ENCODE measurements around the gene AIG1.

The AIG1 gene

DNA sequence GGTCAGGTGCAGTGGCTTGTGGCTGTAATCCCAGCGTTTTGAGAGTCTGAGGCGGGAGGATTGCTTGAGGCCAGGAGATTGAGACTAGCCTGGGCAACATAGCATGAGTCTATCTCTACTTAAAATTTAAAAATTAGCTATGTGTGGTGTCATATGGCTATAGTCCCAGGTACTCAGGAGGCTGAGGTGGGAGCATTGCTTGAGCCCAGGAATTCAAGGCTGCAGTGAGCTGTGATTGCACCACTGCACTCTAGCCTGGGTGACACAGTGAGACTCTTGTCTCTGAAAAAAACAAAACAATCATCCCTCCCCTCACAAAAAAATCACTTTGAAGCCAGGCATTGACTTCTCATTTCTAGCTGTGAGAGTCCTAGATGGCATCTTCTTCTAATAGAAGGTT lies 32.1 kb downstream of the AIG1 start:
- no peak overlapping the region for H3K27ac ChIP-seq (ENCODE audit: low read length)
- no peaks in the 10 kb centered on the region for H3K9me3 ChIP-seq (ENCODE audit: control insufficient read depth, insufficient read depth, low read length)
- peaks cover 1% of the 10 kb centered on the region; the same call in 1 of the 2 replicates for H3K4me1 ChIP-seq (ENCODE audit: control insufficient read depth, insufficient read depth, low read length)
- no peak overlapping the region for H3K4me3 ChIP-seq (ENCODE audit: low read length)
- no peaks in the 10 kb centered on the region for H3K36me3 ChIP-seq (ENCODE audit: control insufficient read depth, insufficient read depth, low read length)
- H3K27me3 ChIP-seq (ENCODE audit: control insufficient read depth, insufficient read depth, low read length): no peaks in the 10 kb centered on the region
- no peak for DNase-seq (ENCODE audit: low read depth, low spot score)
- no CpG with 5 or more reads among the region's 2 CpGs for WGBS (ENCODE audit: insufficient coverage, insufficient read length)

DNA sequence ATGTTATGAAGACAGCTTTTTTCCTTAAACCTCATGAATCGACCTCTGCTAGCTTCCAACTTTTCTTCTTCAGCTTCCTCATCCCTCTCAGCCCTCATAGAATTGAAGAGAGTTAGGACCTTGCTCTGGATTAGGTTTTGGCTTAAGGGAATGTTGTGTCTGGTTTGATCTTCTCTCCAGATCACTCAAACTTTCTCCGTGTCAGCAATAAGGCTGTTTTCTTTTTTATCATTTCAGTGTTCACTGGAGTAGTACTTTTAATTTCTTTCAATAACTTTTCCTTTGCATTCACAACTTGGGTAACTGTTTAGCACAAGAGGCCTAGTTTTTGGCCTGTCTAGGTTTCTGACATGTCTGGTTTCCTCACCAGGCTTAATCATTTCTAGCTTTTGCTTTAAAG lies 32.6 kb downstream of the AIG1 start:
- H3K4me3 ChIP-seq (ENCODE audit: low read length): no peak overlapping the region
- WGBS (ENCODE audit: insufficient coverage, insufficient read length): no CpG with 5 or more reads among the region's 2 CpGs
- no peak for DNase-seq (ENCODE audit: low read depth, low spot score)
- H3K9me3 ChIP-seq (ENCODE audit: control insufficient read depth, insufficient read depth, low read length): no peaks in the 10 kb centered on the region
- peaks cover 1% of the 10 kb centered on the region; the same call in 1 of the 2 replicates for H3K4me1 ChIP-seq (ENCODE audit: control insufficient read depth, insufficient read depth, low read length)
- H3K27ac ChIP-seq (ENCODE audit: low read length): no peak overlapping the region
- H3K36me3 ChIP-seq (ENCODE audit: control insufficient read depth, insufficient read depth, low read length): no peaks in the 10 kb centered on the region
- H3K27me3 ChIP-seq (ENCODE audit: control insufficient read depth, insufficient read depth, low read length): no peaks in the 10 kb centered on the region

DNA sequence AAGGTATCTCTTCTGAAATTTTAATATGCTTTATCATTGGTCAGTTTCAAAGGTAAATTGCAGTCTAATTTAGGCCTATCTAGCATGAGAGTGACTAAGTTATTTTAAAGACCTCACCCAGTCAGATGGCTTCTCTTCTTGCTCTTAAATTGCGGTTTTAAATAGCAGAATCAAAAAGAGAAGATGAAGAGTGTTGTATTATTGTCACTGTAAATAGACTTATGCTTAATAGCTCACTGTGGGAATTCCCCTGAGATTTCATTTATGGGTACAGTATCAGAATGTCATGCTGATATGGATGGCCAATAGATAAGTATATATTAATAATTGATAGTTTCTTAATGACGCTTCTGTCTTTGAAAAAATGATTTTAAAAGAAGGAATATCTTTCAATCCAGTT lies 35.7 kb downstream of the AIG1 start:
- Histone ChIP-seq H3K36me3 (ENCODE audit: control insufficient read depth, insufficient read depth, low read length) (no peaks in the 10 kb centered on the region), H3K9me3 (ENCODE audit: control insufficient read depth, insufficient read depth, low read length) (no peaks in the 10 kb centered on the region), H3K27me3 (ENCODE audit: control insufficient read depth, insufficient read depth, low read length) (no peaks in the 10 kb centered on the region), H3K27ac (ENCODE audit: low read length) (no peak overlapping the region), H3K4me1 (ENCODE audit: control insufficient read depth, insufficient read depth, low read length) (peaks cover 1% of the 10 kb centered on the region; the same call in 1 of the 2 replicates), H3K4me3 (ENCODE audit: low read length) (no peak overlapping the region)
- WGBS (ENCODE audit: insufficient coverage, insufficient read length): no CpG with 5 or more reads among the region's 2 CpGs
- DNase-seq (ENCODE audit: low read depth, low spot score): no peak

DNA sequence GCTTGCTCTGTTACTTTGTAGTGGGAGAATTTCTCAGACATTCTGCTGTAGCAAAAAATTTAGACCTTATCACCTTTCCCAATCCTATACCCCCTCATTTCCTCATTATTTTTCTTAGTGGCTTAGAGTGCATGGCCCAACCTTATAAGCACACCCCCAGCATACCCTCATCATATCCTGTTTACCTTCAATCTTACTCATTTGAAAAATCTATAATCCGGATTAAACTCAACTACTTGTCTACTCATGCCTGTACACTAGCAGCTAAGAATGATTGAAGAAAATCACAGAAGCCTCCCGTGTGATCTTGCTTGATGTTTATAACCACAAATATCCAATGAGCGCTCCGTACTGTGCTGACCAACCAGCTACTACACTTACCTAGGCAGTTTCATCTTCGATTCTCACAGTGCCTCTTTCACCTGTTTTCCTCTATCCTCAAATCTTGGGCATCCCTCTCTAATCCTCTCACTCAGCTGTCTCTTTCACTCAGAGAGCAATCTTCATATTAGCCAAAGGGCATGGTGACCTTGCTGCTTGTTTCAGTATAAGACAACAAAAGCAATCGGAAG lies 36.6 kb downstream of the AIG1 start:
- 100% methylated on average over 1 of the region's 6 CpGs for WGBS (ENCODE audit: insufficient coverage, insufficient read length)
- no peak overlapping the region for H3K27ac ChIP-seq (ENCODE audit: low read length)
- no peak overlapping the region for H3K4me3 ChIP-seq (ENCODE audit: low read length)
- peaks cover 1% of the 10 kb centered on the region; the same call in 1 of the 2 replicates for H3K4me1 ChIP-seq (ENCODE audit: control insufficient read depth, insufficient read depth, low read length)
- DNase-seq (ENCODE audit: low read depth, low spot score): no peak
- no peaks in the 10 kb centered on the region for H3K36me3 ChIP-seq (ENCODE audit: control insufficient read depth, insufficient read depth, low read length)
- H3K27me3 ChIP-seq (ENCODE audit: control insufficient read depth, insufficient read depth, low read length): no peaks in the 10 kb centered on the region
- H3K9me3 ChIP-seq (ENCODE audit: control insufficient read depth, insufficient read depth, low read length): no peaks in the 10 kb centered on the region

DNA sequence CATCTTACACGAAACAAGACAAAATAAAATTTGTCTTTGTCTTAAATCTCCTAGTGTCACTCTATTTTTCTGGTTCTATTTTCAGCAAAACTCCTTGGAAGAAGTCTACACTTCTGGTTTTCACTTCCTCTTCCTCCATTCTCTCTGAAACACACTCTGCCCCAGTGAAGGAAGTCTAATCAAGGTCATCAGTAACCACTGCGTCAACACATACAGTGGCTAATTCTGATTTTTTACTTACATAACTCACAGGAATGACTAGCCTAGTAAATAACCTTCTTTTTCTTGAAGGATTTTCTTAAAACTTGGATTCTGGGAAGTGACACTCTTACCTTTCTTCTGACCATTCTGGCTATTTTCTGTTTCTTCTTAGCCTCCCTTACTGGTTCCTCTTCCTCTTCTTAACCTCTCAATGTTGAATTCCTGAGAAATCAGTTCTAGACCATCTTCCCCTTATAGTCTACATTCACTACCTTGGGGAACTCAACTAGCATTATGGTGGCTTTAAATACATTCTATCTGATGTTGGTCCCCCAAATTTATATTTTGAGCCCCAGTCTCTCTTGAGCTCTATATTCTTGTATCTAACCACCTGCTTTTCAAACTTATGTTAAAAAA lies 37.5 kb downstream of the AIG1 start:
- Histone ChIP-seq H3K4me1 (ENCODE audit: control insufficient read depth, insufficient read depth, low read length) (peaks cover 1% of the 10 kb centered on the region; the same call in 1 of the 2 replicates), H3K27ac (ENCODE audit: low read length) (no peak overlapping the region), H3K27me3 (ENCODE audit: control insufficient read depth, insufficient read depth, low read length) (no peaks in the 10 kb centered on the region), H3K9me3 (ENCODE audit: control insufficient read depth, insufficient read depth, low read length) (no peaks in the 10 kb centered on the region), H3K4me3 (ENCODE audit: low read length) (no peak overlapping the region), H3K36me3 (ENCODE audit: control insufficient read depth, insufficient read depth, low read length) (no peaks in the 10 kb centered on the region)
- WGBS (ENCODE audit: insufficient coverage, insufficient read length): no CpG with 5 or more reads among the region's 2 CpGs
- DNase-seq (ENCODE audit: low read depth, low spot score): no peak

DNA sequence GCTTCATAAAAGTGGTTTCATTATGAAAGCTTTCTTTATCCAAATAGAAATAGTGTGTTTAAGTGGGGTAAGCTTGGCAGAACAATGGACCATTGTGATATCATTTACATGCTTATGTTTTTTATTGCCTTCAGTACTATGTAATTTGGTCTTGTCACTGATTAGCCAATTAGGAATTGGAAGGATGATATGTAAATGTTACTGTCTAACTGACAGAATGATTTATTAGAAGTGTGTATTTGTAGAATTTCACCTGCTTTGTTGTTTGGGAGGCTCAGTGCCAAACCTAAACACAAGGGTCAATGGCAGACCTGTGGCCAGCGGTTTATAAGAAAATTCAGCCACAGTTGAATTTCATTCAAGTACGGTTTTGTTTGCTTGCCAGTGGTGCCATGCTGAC lies 39.0 kb downstream of the AIG1 start:
- no peaks in the 10 kb centered on the region for H3K36me3 ChIP-seq (ENCODE audit: control insufficient read depth, insufficient read depth, low read length)
- peaks cover 1% of the 10 kb centered on the region; the same call in 1 of the 2 replicates for H3K4me1 ChIP-seq (ENCODE audit: control insufficient read depth, insufficient read depth, low read length)
- no peaks in the 10 kb centered on the region for H3K27me3 ChIP-seq (ENCODE audit: control insufficient read depth, insufficient read depth, low read length)
- no peaks in the 10 kb centered on the region for H3K9me3 ChIP-seq (ENCODE audit: control insufficient read depth, insufficient read depth, low read length)
- no peak overlapping the region for H3K4me3 ChIP-seq (ENCODE audit: low read length)
- WGBS (ENCODE audit: insufficient coverage, insufficient read length): no CpG with 5 or more reads among the region's 2 CpGs
- H3K27ac ChIP-seq (ENCODE audit: low read length): no peak overlapping the region
- no peak for DNase-seq (ENCODE audit: low read depth, low spot score)

DNA sequence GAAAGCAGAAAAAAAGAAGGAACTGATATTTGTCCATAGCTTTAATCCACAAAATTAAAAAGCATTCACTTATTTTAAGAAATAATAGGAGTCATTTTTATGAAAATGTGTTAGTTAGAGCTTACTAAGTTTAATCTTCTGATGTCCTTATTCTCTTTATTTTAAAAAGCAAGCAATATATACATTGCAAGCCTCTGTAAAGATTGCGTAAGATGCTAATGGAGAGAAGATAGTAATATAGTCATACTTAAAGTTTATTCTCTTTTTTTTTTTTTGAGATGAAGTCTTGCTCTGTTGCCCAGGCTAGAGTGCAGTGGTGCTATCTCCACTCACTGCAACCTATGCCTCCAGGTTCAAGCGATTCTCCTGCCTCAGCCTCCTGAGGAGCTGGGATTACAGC lies 39.7 kb downstream of the AIG1 start:
- Histone ChIP-seq H3K4me1 (ENCODE audit: control insufficient read depth, insufficient read depth, low read length) (peaks cover 1% of the 10 kb centered on the region; the same call in 1 of the 2 replicates), H3K36me3 (ENCODE audit: control insufficient read depth, insufficient read depth, low read length) (no peaks in the 10 kb centered on the region), H3K27me3 (ENCODE audit: control insufficient read depth, insufficient read depth, low read length) (no peaks in the 10 kb centered on the region), H3K9me3 (ENCODE audit: control insufficient read depth, insufficient read depth, low read length) (no peaks in the 10 kb centered on the region), H3K27ac (ENCODE audit: low read length) (no peak overlapping the region), H3K4me3 (ENCODE audit: low read length) (no peak overlapping the region)
- DNase-seq (ENCODE audit: low read depth, low spot score): no peak
- WGBS (ENCODE audit: insufficient coverage, insufficient read length): no CpG with 5 or more reads among the region's 2 CpGs

DNA sequence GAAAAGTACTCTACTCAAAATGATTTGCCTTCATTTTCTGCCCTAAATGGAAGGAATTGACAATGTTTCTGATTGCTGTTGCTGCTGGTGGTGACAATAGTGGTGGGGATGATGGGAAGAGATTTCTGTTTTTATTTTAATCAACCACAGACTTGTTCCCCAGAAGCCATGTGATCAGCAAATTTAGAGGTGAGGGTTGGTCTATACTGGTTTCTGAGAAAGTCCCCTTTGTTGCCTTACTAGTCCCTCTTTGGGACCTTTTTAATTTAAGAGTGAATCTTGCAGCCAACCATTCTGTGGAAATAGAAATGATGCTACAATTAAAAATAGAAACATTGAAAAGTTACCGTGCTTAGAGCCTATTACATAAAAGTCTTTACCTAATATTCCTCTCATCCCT lies 43.2 kb downstream of the AIG1 start:
- no CpG with 5 or more reads among the region's 1 CpG for WGBS (ENCODE audit: insufficient coverage, insufficient read length)
- H3K9me3 ChIP-seq (ENCODE audit: control insufficient read depth, insufficient read depth, low read length): no peaks in the 10 kb centered on the region
- DNase-seq (ENCODE audit: low read depth, low spot score): no peak
- H3K36me3 ChIP-seq (ENCODE audit: control insufficient read depth, insufficient read depth, low read length): no peaks in the 10 kb centered on the region
- no peak overlapping the region for H3K27ac ChIP-seq (ENCODE audit: low read length)
- H3K27me3 ChIP-seq (ENCODE audit: control insufficient read depth, insufficient read depth, low read length): no peaks in the 10 kb centered on the region
- no peaks in the 10 kb centered on the region for H3K4me1 ChIP-seq (ENCODE audit: control insufficient read depth, insufficient read depth, low read length)
- H3K4me3 ChIP-seq (ENCODE audit: low read length): no peak overlapping the region

DNA sequence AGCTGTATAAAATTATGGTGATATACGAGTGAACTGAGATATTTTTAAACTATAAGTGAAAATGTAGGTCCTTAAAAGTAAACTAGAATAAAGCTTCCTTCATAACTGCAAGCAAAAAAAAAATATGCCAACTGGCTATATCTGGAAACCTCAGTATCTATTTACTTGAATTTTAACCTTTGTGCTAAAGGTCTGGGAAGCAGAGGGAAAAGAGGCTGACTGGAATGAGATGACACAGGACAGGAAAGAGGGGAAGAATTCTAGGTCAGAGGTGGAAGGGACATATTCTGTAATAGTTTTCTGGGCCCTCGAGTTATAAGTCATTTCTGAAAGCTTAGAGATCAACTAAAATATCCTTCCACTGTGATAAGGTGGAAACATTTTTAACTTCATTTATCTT lies 46.8 kb downstream of the AIG1 start:
- Histone ChIP-seq H3K4me3 (ENCODE audit: low read length) (no peak overlapping the region), H3K27me3 (ENCODE audit: control insufficient read depth, insufficient read depth, low read length) (no peaks in the 10 kb centered on the region), H3K9me3 (ENCODE audit: control insufficient read depth, insufficient read depth, low read length) (no peaks in the 10 kb centered on the region), H3K27ac (ENCODE audit: low read length) (no peak overlapping the region), H3K4me1 (ENCODE audit: control insufficient read depth, insufficient read depth, low read length) (no peaks in the 10 kb centered on the region), H3K36me3 (ENCODE audit: control insufficient read depth, insufficient read depth, low read length) (no peaks in the 10 kb centered on the region)
- WGBS (ENCODE audit: insufficient coverage, insufficient read length): no CpG with 5 or more reads among the region's 2 CpGs
- DNase-seq (ENCODE audit: low read depth, low spot score): no peak

DNA sequence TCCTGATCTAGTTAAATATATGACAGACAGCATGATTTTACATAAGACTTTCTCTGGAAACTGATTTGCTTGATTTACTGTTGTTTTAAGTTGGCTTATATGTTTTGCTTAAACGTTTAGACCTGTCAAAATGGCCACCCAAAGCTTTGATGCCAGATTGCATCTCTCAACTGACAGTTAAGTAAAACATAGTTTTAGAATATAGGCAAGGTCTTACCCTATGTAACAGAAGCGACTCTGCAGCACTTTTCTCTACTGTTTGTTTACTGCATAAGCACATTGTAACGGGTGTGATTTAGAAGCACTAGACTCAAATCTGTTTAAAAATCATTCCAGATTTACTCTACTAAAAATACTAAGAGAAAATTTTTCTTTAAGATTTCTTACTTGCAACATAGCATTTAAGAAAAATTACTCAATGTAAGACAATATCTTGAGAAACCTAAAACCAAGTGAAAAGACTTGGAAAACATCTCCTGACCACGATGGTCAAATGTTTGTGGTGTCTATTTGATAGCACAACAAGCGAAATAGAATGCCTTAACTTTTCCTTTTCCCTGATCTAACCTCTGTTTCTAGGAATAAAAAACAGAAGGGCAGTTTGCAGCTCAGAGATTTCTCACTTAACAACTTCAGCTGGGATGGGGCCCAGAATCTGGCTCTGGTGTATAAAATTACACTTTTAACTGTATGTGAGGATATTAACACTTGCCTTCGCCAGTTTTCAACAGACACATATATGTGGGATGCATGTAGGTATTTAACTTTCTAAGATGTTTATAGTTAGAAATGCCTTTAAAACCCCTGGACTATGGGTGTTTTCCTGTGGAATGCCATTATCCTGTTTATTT lies 47.4 kb downstream of the AIG1 start:
- WGBS (ENCODE audit: insufficient coverage, insufficient read length): no CpG with 5 or more reads among the region's 6 CpGs

More for the DNA sequence above, 47.4 kb downstream of the AIG1 start:
- DNase-seq (ENCODE audit: low read depth, low spot score): no peak
- Histone ChIP-seq H3K4me3 (ENCODE audit: low read length) (no peak overlapping the region), H3K36me3 (ENCODE audit: control insufficient read depth, insufficient read depth, low read length) (no peaks in the 10 kb centered on the region), H3K27me3 (ENCODE audit: control insufficient read depth, insufficient read depth, low read length) (no peaks in the 10 kb centered on the region), H3K4me1 (ENCODE audit: control insufficient read depth, insufficient read depth, low read length) (no peaks in the 10 kb centered on the region), H3K9me3 (ENCODE audit: control insufficient read depth, insufficient read depth, low read length) (no peaks in the 10 kb centered on the region), H3K27ac (ENCODE audit: low read length) (no peak overlapping the region)

Data from iPS DF 6.9 (cell line).